ENCODE measurements around the gene CCDC51. TPM values are rescaled to one million over a fixed set of nuclear protein-coding genes. Genes with fewer than 3 reads are reported as not detected.
"Not testable (repeated sequence)": the region's sequence is repeated elsewhere in the genome, so short reads cannot be mapped to it uniquely, and the experiment has no call there.

Gene CCDC51
- 13.3 TPM for total RNA-seq
- long read RNA-seq, transcript CCDC51-201 (4 exons, 1,560 nt) = major isoform, 13 of 27 reads
- long read RNA-seq, partial matches to known transcripts = 3 of 27 reads
- long read RNA-seq, other reads (novel, unspliced or antisense) = 6 of 27 reads

- DNase-seq = peak; percentile 99
- intact Hi-C loops (cut with micrococcal nuclease) = loop anchor here (5.0 to 10.0 kb wide), 2 partner anchors 43 to 165 kb away; no protein-coding TSS in a partner anchor
- peak; percentile 98 for ATAC-seq
Measured at GRCh38 chr3:48439820-48440589, at the start of gene CCDC51, which contains the start of gene TMA7. Gene CCDC51 (minus strand): TSS chr3:48440119. CDS start chr3:48435128, 4,991 bp downstream. Gene TMA7 (plus strand): TSS chr3:48440257. CDS start chr3:48440297, 40 bp downstream.

- DNase-seq (no peak), ATAC-seq (no peak)
- intact Hi-C loops (cut with micrococcal nuclease) = no loop called here
Measured at GRCh38 chr3:48486952-48487351, 47.0 kb upstream of the CCDC51 start.

GRCh38 chr3:48482822-48483221 lies 42.9 kb upstream of the CCDC51 start:
- DNase-seq; ATAC-seq; intact Hi-C loops (cut with micrococcal nuclease): not testable (repeated sequence)

GRCh38 chr3:48480891-48481290 lies 41.0 kb upstream of the CCDC51 start:
- DNase-seq; intact Hi-C loops (cut with micrococcal nuclease); ATAC-seq: not testable (repeated sequence)

GRCh38 chr3:48478626-48479555 lies 39.0 kb upstream of the CCDC51 start:
- intact Hi-C loops (cut with micrococcal nuclease) = no loop called here
- DNase-seq (no peak), ATAC-seq (no peak)

- ATAC-seq = no peak
- intact Hi-C loops (cut with micrococcal nuclease) = no loop called here
- no peak for DNase-seq
Measured at GRCh38 chr3:48477959-48478520, 38.1 kb upstream of the CCDC51 start.

- DNase-seq (no peak), ATAC-seq (no peak)
- intact Hi-C loops (cut with micrococcal nuclease) = no loop called here
Measured at GRCh38 chr3:48476426-48477053, 36.6 kb upstream of the CCDC51 start.

- ATAC-seq = no peak
- DNase-seq = no peak
- intact Hi-C loops (cut with micrococcal nuclease) = no loop called here
Measured at GRCh38 chr3:48475188-48475587, 35.3 kb upstream of the CCDC51 start.

- intact Hi-C loops (cut with micrococcal nuclease) = no loop called here
- ATAC-seq (no peak), DNase-seq (no peak)
Measured at GRCh38 chr3:48474619-48475018, 34.7 kb upstream of the CCDC51 start.

- ATAC-seq; intact Hi-C loops (cut with micrococcal nuclease); DNase-seq: not testable (repeated sequence)
Measured at GRCh38 chr3:48474031-48474430, 34.1 kb upstream of the CCDC51 start.

GRCh38 chr3:48473617-48473952 lies 33.7 kb upstream of the CCDC51 start:
- ATAC-seq (no peak), DNase-seq (no peak)
- intact Hi-C loops (cut with micrococcal nuclease) = no loop called here

GRCh38 chr3:48472923-48473616 lies 33.2 kb upstream of the CCDC51 start:
- intact Hi-C loops (cut with micrococcal nuclease) = no loop called here
- DNase-seq (peak; percentile 94), ATAC-seq (peak; percentile 93)

- no peak for DNase-seq
- peak; percentile 50 for ATAC-seq
- intact Hi-C loops (cut with micrococcal nuclease) = no loop called here
Measured at GRCh38 chr3:48472673-48472922, 32.7 kb upstream of the CCDC51 start.

GRCh38 chr3:48470286-48470685 lies 30.4 kb upstream of the CCDC51 start:
- DNase-seq (no peak), ATAC-seq (no peak)
- intact Hi-C loops (cut with micrococcal nuclease) = no loop called here

- DNase-seq = no peak
- no peak for ATAC-seq
- intact Hi-C loops (cut with micrococcal nuclease) = no loop called here
Measured at GRCh38 chr3:48469046-48469915, 29.4 kb upstream of the CCDC51 start.

- no peak for ATAC-seq
- intact Hi-C loops (cut with micrococcal nuclease) = no loop called here
Measured at GRCh38 chr3:48468329-48468731, 28.4 kb upstream of the CCDC51 start.

GRCh38 chr3:48467473-48468267 lies 27.8 kb upstream of the CCDC51 start:
- ATAC-seq (no peak), DNase-seq (no peak)
- intact Hi-C loops (cut with micrococcal nuclease) = no loop called here

More at GRCh38 chr3:48468329-48468731, 28.4 kb upstream of the CCDC51 start:
- DNase-seq = no peak
